NCI-H2107 treated with DMSO at 0.1 percent for 48 hours (cell line): ENCODE data around the gene ADAM10.

ENCODE experiments used
- DNase-seq: peaks from one replicate; lab custom pipeline; 2025; ENCODE audit not compliant: unreplicated experiment; lab: John Stamatoyannopoulos, UW

Gene ADAM10

DNA sequence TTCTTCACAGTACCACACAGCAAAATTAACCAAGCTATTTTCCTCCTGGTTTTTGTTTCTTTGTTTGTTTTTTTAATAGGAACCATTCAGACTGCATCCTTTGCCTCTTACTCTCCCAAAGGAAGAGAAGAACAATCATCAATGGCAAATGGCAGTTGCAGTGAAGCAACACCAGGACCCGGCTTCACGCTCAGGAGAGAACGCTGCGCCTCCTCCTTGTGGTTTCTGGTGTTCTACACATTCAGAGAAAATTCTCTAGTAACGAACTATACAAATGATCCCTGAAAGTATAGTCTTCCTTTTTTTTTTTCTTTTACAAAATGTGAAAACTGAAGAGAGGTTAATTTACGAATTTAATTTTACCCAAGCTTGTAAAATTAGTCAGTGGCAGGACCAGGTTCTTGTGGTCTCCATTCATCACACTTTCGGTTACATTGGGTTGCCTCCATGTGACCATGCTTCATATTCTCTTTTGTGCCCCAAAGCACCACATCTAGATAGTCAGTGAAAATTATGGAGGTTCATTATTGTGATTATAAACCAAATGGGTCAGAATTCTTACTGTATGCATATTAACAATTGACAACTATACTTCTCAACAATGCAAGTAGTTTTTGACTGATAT, 11.0 kb upstream of the ADAM10 start:
- DNase-seq: peak; percentile 33

GRCh38 chr15:58758141-58758540, 8.6 kb upstream of the ADAM10 start:
- DNase-seq: no peak

DNA sequence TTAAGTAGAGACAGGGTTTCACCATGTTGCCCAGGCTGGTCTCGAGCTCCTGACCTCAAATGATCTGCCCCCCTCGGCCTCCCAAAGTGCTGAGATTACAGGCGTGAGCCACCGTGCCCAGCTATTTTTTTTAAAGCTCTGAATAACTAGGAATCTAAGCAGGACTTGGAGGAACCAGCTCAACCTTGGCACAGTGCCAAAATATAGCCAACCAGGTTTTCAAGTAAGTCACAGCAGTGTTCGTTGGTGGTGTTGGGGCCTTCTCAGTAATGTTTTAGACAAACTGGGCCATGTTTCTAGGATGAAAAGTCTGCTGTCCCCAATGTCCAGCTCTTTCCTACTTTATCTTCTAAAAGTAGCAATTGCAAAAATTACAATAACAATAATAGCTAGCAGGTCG, 6.4 kb upstream of the ADAM10 start:
- no peak for DNase-seq

DNA sequence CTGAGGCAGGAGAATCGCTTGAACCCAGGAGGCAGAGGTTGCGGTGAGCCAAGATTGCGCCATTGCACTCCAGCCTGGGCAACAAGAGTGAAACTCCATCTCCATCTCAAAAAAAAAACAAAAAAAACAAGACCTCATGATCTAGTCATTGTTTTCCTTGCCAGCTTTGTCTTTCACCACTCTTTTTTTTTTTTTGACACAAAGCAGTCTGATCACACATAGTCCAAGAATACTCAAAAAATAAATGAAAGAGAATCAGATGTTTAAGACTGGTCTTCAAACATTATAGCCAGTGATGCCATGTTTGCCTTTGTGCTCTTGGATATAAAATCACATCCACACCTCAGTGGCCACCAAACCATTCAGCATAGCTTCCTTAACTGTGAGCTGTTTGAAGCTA, 5.8 kb upstream of the ADAM10 start:
- no peak for DNase-seq

GRCh38 chr15:58752716-58753115, 3.2 kb upstream of the ADAM10 start:
- DNase-seq: no peak

DNA sequence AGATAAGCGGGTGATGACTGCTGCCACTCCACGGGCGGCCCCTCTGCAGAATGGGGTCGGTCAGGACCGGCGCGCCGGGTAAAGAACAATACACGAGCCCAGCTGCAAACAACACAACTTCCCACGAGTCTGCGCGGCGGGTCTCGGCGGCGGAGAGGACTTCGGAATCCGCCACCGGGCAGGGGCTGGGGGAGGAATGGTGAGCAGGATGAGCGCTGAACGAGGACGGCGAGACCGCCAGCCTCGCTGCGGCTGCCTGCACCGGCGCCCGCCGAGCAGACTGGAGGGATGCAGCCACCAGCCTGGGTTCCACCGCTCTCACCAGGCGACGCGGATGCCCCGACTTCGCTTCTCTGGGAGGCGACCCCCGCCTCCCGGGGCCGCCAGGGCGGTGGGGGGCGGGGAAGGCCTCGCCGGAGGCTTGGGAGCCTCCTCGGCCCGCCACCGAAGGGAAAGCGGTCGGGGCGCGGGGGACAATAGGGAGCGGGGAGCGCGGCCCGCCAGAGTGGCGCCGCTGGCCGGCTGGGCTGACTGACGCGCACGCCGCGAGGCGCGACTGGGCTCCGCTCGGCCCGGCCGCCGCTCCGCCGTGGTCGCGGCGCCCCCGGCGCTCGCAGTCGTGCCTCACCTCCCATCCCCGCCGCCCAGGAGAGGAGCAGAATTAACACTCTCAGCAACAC, 515 bp downstream of the ADAM10 start:
- DNase-seq: no peak

GRCh38 chr15:58748040-58748851, 1.3 kb downstream of the ADAM10 start:
- DNase-seq: no peak

DNA sequence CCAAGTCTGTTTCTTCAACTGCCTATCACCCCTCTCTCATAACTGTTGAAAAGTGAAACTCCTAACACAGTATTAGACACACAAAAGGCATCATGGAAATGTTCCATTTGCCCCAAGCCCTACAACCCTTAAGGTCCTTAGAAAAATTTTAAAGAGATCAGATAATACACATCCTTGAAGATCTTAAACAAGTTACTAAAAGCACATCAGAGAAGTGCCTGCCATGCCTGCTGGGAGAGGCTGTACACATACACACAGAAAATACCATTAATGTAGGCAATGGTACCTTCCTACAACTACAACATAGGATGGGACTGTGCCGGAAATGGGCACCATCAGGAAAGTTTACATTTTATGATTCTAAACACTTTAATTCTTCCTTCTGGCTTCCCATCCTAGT, 3.3 kb downstream of the ADAM10 start:
- no peak for DNase-seq

DNA sequence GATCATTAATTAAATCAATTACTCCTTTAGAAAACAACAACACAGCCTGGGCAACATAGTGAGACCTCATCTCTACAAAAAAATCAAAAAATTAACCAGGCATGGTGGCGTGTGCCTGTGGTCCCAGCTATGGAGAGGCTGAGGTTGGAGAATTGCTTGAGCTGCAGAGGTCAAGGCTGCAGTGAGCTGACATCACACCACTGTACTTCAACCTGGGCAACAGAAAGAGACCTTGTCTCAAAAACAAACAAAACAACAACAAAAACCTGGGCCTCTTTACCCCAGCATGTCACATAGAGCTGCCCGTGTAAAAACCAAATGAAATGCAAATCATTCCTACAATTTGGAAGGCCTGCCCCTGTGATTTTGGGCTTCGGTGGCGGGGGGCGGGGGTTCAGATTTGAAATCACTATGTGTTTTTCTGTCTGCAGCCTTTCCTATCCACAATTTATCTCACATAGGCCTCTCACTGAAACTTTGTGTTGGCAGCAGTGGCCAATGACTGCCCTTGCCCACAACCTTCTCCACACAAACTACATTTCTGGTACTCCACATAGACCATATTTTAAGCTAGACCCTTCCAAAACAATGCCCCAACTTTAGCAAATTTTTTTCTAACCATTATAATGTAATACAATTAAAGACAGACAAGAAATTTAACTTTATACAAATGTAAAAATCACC, 6.5 kb downstream of the ADAM10 start:
- DNase-seq: no peak

DNA sequence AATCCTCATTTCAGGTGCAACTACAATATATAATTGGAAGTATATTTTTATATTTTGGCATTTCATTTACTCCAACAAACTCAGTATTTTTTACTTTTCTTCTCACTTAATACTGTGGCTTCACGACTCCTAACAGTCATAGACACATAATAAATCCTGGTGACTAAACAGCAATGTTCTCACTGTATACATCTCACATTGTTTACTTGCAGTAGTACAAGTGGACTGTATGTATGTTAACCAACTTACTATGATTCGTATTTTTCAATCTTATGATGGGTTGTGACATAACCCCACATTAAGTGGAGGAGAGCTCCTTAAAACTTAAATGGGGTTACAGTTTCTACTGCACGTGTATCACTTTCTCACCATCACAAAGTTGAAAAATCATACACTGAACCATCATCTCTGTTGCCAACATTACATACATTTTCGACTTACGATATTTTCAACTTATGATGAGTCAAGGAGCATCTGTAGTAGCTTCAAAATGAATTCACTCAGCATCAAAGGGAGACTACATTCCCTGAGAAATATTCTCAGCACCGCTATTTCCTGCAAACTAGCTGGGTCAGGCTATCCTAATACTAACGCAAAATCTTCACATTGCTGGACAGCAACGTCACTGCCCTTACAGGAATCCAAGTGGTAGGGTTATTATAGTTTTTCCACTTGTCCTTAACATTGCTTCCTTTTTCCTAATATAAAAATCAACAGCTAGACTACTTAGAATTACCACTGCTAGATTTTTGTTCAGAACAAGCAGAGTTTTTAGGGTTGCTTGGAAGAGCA, 7.3 kb downstream of the ADAM10 start:
- no peak for DNase-seq

DNA sequence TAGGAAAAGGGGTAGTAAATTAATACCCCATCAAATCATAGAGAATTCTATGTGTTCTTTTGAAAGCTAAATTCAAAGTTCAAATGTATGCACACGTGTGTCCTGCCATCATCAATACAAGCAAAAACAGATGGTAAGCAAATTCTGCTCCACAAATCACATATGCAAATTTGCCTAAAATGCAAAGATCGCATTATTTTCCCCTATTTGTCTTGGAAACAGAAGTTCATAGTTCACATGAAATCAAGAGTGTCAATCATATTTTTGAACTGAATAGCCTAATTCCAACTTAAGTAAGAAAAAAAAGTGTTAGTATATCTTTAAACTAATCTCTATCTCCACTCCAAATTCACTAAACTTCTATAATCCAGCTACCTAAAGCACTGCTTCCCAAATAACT, 8.5 kb downstream of the ADAM10 start:
- no peak for DNase-seq

DNA sequence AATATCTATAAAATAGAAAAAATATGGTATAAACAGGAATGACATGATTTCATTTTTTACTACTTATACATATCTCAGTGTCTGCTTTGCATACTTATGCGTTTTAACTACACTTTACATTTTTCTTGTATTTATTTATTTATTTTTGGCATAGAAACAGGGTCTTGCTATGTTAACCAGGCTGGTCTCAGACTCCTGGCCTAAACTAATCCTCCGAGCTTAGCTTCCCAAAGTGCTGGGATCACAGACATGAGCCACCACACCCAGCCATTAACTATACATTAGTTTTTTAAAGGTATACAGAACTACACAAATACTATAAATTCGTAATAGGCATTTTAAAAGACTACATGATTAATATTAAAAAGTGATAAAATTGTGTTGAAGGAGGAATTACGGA, 9.1 kb downstream of the ADAM10 start:
- no peak for DNase-seq

GRCh38 chr15:58738046-58738707, 11.3 kb downstream of the ADAM10 start:
- DNase-seq: no peak

DNA sequence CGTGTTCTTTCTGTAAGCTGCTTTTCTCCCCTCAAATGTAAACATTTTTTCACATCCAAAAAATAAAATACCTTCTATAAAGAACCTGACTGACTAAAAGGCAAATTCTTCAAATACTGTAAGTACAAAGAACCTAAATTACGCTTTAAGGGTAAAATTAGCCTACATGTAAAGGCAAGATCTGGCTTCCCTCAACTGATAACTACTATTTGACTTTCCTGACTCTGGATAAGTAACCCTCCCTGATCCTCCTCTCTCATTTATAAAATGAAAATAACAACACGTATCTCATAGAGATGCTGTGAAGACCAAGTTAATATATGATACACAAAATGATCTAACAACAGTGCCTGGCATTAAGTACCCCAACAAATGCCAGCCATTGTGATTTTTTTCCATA, 12.2 kb downstream of the ADAM10 start:
- DNase-seq: no peak

DNA sequence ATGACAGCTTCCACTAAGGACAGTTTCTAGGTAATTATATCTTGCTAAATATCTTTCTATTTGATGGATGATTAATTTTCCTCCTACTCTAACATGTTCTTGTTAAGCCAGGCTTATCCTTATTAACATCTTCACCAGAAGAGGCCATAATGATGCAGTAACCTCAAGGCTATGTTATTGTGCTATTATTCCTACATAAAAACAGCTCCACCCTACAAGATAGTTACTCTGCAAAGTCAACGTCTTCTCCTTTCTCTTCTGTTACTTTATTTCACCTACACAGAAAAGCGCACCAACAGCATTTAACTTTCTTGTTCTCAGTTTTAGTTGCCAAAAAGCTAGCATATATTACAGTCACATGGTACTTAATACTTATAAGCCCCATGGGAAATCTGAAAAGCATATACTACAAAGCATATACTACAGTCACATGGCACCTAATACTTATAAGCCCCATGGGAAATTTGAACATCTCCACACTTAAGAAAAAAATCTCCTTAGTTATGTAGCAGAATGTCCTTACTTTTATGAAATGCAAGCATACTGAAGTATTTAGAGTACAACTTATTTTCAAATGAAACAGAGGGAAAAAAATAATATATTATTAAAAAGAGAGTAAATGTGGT, 13.4 kb downstream of the ADAM10 start:
- DNase-seq: no peak

- DNase-seq: no peak
Measured at GRCh38 chr15:58734859-58735258, 14.6 kb downstream of the ADAM10 start.

- DNase-seq: no peak
Measured at GRCh38 chr15:58732625-58733363, 16.7 kb downstream of the ADAM10 start.

DNA sequence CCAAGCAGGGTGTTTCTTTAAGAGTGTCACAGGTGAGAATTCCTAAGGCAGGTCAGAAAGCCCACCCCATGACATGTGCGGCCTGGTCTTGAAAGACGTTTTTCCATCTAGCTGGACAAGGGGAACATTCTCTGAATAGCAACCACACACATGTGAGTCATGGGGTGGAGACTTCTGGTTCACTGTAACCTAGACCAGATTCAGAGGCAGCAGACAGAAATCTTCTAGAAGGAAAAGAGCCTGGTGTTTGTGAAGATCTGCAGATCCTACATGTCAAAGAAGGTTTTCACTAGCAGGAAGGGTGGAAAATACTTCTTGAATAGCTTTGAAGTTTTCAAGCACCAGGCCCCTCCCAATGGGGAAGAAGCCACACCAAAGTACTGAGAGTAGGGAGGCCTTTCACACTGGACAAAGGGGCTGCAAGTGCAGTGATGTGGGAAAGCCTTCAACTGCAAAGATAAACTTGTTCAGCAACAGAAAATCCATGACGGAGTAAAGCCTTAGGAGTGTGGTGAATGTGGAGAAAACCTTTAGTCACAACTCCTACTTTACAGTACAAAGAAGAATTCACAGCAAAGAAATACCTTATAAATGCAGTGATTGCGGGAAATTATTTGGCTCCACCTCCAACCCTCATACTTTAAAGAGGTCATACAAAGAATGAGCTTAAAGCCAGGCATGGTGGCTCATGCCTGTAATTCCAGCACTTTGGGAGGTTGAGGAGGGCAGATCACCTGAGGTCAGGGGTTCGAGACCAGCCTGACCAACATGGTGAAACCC, 17.6 kb downstream of the ADAM10 start:
- DNase-seq: no peak
